ENCODE data around the gene GZMM. TPM values are rescaled to one million over a fixed set of nuclear protein-coding genes. Genes with fewer than 3 reads are reported as not detected.

GZMM gene
- total and polyA plus RNA-seq, 9 donors = 0.31 to 1.7 (median 0.52) TPM; not detected in 2

DNA sequence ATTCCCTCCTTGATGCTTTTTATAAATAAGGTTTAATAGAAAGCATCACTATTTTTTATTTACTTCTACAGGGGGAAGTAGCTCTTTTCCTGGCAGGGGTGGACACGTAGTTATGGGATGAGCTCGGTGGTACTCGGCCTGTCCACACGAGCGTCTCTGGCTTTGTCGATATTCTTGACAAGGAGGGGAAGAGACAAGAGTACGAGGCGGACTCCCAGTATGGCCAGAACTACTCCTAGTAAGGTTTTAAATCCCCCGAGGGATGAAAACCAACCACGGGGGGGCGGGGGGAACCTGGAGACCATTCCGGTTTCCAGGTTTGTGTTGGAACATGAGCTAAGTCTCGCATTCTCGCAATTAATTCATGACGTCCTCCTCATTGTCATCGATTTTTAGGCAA lies 23.0 kb downstream of the GZMM start:
- DNase-seq = no peak
- H3K4me3 ChIP-seq = peak overlapping the region; percentile 23
- WGBS, 3 donors = 26 to 36% (median 30%) methylated on average over 16 of the region's 16 CpGs

DNA sequence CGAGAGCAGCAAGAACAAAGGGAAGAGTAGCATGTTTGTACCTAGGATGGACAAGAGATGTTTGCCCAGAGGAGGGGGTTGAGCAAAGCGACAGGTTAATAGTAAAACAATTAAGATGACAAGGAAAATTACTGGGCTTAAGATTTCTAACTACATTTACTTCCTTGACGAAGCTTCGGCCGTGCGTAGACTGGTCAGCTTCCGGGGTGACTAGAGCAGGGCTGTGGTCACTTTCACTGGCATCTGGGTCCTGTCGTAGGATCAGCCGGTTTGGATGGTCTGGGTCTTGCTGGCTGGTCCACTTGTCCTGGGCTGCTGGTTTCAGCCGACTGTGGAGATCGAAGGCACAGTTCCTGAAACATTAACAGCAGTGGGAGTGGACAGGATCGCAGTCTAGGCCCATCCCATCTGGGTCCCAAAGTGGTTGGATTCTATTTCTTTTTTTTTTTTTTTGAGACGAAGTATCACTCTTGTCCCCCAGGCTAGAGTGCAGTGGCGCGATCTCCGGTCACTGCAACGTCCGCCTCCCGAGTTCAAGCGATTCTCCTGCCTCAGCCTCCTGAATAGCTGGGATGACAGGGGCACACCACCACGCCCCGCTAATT lies 23.5 kb downstream of the GZMM start:
- peaks cover 3% of the 10 kb centered on the region for H3K4me1 ChIP-seq (ENCODE audit: insufficient read depth)
- H3K27me3 ChIP-seq = no peaks in the 10 kb centered on the region
- TF ChIP-seq POLR2A (IDR thresholded peaks at IDR 0.05) = no peak
- TF ChIP-seq EP300 (IDR thresholded peaks at IDR 0.05) = no peak
- TF ChIP-seq, protein P1, sequence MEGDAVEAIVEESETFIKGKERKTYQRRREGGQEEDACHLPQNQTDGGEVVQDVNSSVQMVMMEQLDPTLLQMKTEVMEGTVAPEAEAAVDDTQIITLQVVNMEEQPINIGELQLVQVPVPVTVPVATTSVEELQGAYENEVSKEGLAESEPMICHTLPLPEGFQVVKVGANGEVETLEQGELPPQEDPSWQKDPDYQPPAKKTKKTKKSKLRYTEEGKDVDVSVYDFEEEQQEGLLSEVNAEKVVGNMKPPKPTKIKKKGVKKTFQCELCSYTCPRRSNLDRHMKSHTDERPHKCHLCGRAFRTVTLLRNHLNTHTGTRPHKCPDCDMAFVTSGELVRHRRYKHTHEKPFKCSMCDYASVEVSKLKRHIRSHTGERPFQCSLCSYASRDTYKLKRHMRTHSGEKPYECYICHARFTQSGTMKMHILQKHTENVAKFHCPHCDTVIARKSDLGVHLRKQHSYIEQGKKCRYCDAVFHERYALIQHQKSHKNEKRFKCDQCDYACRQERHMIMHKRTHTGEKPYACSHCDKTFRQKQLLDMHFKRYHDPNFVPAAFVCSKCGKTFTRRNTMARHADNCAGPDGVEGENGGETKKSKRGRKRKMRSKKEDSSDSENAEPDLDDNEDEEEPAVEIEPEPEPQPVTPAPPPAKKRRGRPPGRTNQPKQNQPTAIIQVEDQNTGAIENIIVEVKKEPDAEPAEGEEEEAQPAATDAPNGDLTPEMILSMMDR (IDR thresholded peaks at IDR 0.05) = no peak
- 87 to 91% (median 90%) methylated on average over 22 of the region's 22 CpGs for WGBS, 3 donors
- peak overlapping the region; percentile 53 to 74 for H3K27ac ChIP-seq
- intact Hi-C loops (cut with DNase I) = no loop called here
- DNase-seq = no peak
- H3K9me3 ChIP-seq = no peaks in the 10 kb centered on the region
- H3K4me3 ChIP-seq = no peak overlapping the region
- H3K36me3 ChIP-seq = no peaks in the 10 kb centered on the region

More for the DNA sequence above, 23.0 kb downstream of the GZMM start:
- no peak for TF ChIP-seq POLR2A (IDR thresholded peaks at IDR 0.05)
- TF ChIP-seq, protein P1 (IDR thresholded peaks at IDR 0.05) = no peak
- TF ChIP-seq EP300 (IDR thresholded peaks at IDR 0.05) = no peak
- intact Hi-C loops (cut with DNase I) = no loop called here
- peak overlapping the region; percentile 53 to 74 for H3K27ac ChIP-seq
- peaks cover 3% of the 10 kb centered on the region for H3K4me1 ChIP-seq (ENCODE audit: insufficient read depth)
- no peaks in the 10 kb centered on the region for H3K27me3 ChIP-seq
- H3K9me3 ChIP-seq = no peaks in the 10 kb centered on the region
- no peaks in the 10 kb centered on the region for H3K36me3 ChIP-seq

DNA sequence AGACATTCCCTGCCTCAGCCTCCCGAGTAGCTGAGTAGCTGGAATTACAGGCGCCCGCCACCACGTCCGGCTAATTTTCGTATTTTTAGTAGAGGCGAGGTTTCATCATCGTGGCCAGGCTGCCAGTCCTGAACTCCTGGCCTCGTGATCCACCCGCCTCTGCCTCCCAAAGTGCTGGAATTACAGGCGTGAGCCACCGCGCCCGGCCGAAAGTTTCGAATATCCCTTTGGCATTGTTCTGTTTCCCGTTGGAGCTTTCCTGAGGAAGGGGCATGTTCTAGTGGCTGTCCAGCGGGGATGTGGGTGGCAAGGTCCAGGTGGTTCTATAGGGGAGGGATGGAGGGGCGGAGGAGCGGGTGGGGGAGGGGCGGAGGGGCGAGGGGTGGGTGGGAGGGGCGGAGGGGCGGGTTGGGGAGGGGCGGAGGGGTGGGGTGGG lies 26.4 kb downstream of the GZMM start:
- 85 to 87% (median 87%) methylated on average over 18 of the region's 25 CpGs for WGBS, 3 donors
- TF ChIP-seq EP300 (IDR thresholded peaks at IDR 0.05) (no peak), POLR2A (IDR thresholded peaks at IDR 0.05) (no peak)
- TF ChIP-seq, protein P1 (IDR thresholded peaks at IDR 0.05) = no peak
- Histone ChIP-seq H3K27me3 (no peaks in the 10 kb centered on the region), H3K36me3 (no peaks in the 10 kb centered on the region), H3K9me3 (no peaks in the 10 kb centered on the region), H3K4me1 (ENCODE audit: insufficient read depth) (peaks cover 15% of the 10 kb centered on the region), H3K27ac (no peak overlapping the region), H3K4me3 (no peak overlapping the region)
- no peak for DNase-seq
- intact Hi-C loops (cut with DNase I) = loop anchor here in 1 of 4 donors (2.0 kb wide), 1 partner anchor 37 kb away; no protein-coding TSS in a partner anchor

DNA sequence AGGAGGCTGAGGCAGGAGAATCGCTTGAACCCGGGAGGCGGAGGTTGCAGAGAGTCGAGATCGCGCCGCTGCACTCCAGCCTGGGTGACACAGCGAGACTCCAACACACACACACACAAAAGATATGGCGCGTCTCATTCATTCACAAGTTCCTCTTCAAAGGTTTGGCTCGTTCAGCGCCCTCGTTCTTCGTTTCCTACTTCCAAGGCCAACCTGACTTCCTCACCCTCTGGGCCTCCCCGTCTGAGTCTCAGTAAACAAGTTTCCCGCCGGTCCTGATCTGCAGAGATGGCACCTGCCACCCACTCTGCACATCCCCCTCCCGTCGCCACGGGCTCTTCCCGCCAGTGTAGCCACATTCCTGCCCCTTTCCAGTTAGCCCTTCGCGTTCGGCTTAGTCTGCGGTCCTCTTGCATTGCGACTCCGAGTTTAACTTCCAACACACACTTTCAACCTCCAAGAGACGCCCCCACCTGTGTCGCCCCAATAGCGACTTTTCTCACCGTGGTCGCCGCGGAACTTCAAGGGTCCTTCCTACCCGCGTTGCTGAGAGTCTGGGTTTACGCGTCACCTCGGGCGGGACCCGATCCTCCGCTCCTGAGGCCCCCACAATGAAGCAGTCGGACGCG lies 27.2 kb downstream of the GZMM start:
- Histone ChIP-seq H3K4me3 (peak overlapping the region; percentile 43), H3K9me3 (no peaks in the 10 kb centered on the region), H3K27me3 (no peaks in the 10 kb centered on the region), H3K36me3 (no peaks in the 10 kb centered on the region), H3K27ac (peak overlapping the region in 1 of 2 donors; percentile 47), H3K4me1 (ENCODE audit: insufficient read depth) (peaks cover 23% of the 10 kb centered on the region)
- TF ChIP-seq POLR2A (IDR thresholded peaks at IDR 0.05) = no peak
- no peak for TF ChIP-seq EP300 (IDR thresholded peaks at IDR 0.05)
- TF ChIP-seq, protein P1 (IDR thresholded peaks at IDR 0.05) = no peak
- intact Hi-C loops (cut with DNase I) = loop anchor here in 1 of 4 donors (2.0 kb wide), 1 partner anchor 38 kb away; no protein-coding TSS in a partner anchor
- DNase-seq = peak in 3 of 5 donors; percentile 47 to 57 (median 49)
- WGBS, 3 donors = 2 to 3% (median 2%) methylated on average over 45 of the region's 45 CpGs
